KMS-11 (cell line): Measurements from ENCODE around the gene ZNF28.
"Not testable (repeated sequence)": the region's sequence is repeated elsewhere in the genome, so short reads cannot be mapped to it uniquely, and the experiment has no call there.

ENCODE experiments used
- H2AFZ ChIP-seq: fragments of 200-600 bp; sonication (generic); 2 replicates; pipeline ENCODE4 v1.6.1; 2016; ENCODE audit warnings: antibody characterized with exemption, mixed run types, low read depth
- H3K27ac ChIP-seq: fragments of 200-600 bp; sonication (generic); 2 replicates; pipeline ENCODE4 v1.6.1; 2016; ENCODE audit warnings: mild to moderate bottlenecking, mixed run types
- H3K27me3 ChIP-seq: fragments of 200-600 bp; sonication (generic); 2 replicates; pipeline ENCODE4 v1.6.1; 2017; ENCODE audit warnings: mild to moderate bottlenecking, low read depth, mixed run types, moderate library complexity; ENCODE audit not compliant: insufficient read depth
- H3K36me3 ChIP-seq: fragments of 200-600 bp; sonication (generic); 2 replicates; pipeline ENCODE4 v1.6.1; 2017; ENCODE audit warnings: mild to moderate bottlenecking, mixed run types; ENCODE audit not compliant: insufficient read depth
- H3K4me1 ChIP-seq: fragments of 200-600 bp; sonication (generic); 2 replicates; pipeline ENCODE4 v1.6.1; 2016; ENCODE audit warnings: mild to moderate bottlenecking, low read depth, mixed run types; ENCODE audit not compliant: poor library complexity, severe bottlenecking
- H3K4me2 ChIP-seq: fragments of 200-600 bp; sonication (generic); 2 replicates; pipeline ENCODE4 v1.7.0; 2016; ENCODE audit warnings: mild to moderate bottlenecking, mixed run types
- H3K4me3 ChIP-seq: fragments of 200-600 bp; sonication (generic); IDR thresholded peaks from 2 replicates; pipeline ENCODE4 v1.6.1; 2017; ENCODE audit warnings: low read depth, low read length, mixed read lengths; ENCODE audit not compliant: insufficient read depth
- H3K79me2 ChIP-seq: fragments of 200-600 bp; sonication (generic); 2 replicates; pipeline ENCODE4 v1.6.1; 2016; ENCODE audit warnings: low read depth, mixed run types; ENCODE audit not compliant: insufficient read depth
- H3K9ac ChIP-seq: fragments of 200-600 bp; sonication (generic); 2 replicates; pipeline ENCODE4 v1.6.1; 2016; ENCODE audit warnings: mild to moderate bottlenecking, mixed run types
- H4K20me1 ChIP-seq: fragments of 200-600 bp; sonication (generic); 2 replicates; pipeline ENCODE4 v1.6.1; 2016; ENCODE audit warnings: mild to moderate bottlenecking, mixed run types; ENCODE audit not compliant: insufficient read depth
- CTCF ChIP-seq: fragments of 200-600 bp; sonication (generic); conservative IDR thresholded peaks from 2 replicates; pipeline ENCODE4 v1.6.1; 2017; ENCODE audit warnings: low read depth, mild to moderate bottlenecking, antibody characterized with exemption, low read length, moderate library complexity, mixed read lengths

Gene ZNF28

DNA sequence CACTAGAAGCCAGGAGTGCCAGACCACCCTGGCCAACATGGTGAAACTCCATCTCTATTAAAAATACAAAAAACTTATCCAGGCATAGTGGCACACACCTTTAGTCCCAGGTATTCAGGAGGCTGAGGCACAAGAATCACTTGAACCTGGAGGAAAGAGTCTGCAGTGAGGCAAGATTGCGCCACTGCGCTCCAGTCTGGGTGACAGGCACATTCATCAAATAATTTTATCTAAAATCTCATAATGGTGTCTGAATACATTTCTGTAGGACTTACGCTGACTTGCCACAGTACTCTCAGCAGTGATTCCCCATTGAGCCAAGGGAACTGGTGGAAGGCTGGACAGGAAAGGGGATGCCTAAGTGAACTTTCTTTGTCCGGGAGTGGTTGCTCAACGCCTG is 4.3 kb upstream of the ZNF28 start:
- Histone ChIP-seq H3K79me2 (no peaks in the 10 kb centered on the region), H3K36me3 (no peaks in the 10 kb centered on the region), H3K4me1 (no peaks in the 10 kb centered on the region), H3K9ac (no peak overlapping the region), H3K4me3 (no peak overlapping the region), H2AFZ (no peak overlapping the region), H4K20me1 (no peaks in the 10 kb centered on the region), H3K27me3 (no peaks in the 10 kb centered on the region), H3K4me2 (no peak overlapping the region), H3K27ac (no peak overlapping the region)
- TF ChIP-seq CTCF, result no peak

- H3K4me1 ChIP-seq, result no peaks in the 10 kb centered on the region
- H3K27me3 ChIP-seq, result no peaks in the 10 kb centered on the region
- H3K9ac ChIP-seq, result no peak overlapping the region
- H4K20me1 ChIP-seq, result no peaks in the 10 kb centered on the region
- H3K4me2 ChIP-seq, result no peak overlapping the region
- no peak overlapping the region for H3K4me3 ChIP-seq
- no peak overlapping the region for H2AFZ ChIP-seq
- H3K27ac ChIP-seq, result no peak overlapping the region
- no peaks in the 10 kb centered on the region for H3K36me3 ChIP-seq
- TF ChIP-seq CTCF, result no peak
- H3K79me2 ChIP-seq, result no peaks in the 10 kb centered on the region
These were observed 2.2 kb upstream of the ZNF28 start for GRCh38 chr19:52823676-52824075.

GRCh38 chr19:52820472-52821203 is 795 bp downstream of the ZNF28 start:
- H3K79me2 ChIP-seq, H4K20me1 ChIP-seq, H3K4me1 ChIP-seq, H3K4me3 ChIP-seq, H3K27me3 ChIP-seq, H3K9ac ChIP-seq, H3K27ac ChIP-seq, H3K4me2 ChIP-seq, H3K36me3 ChIP-seq, H2AFZ ChIP-seq: not testable (repeated sequence)

- H3K9ac ChIP-seq, result no peak overlapping the region
- no peaks in the 10 kb centered on the region for H3K36me3 ChIP-seq
- no peak overlapping the region for H2AFZ ChIP-seq
- H4K20me1 ChIP-seq, result no peaks in the 10 kb centered on the region
- H3K4me3 ChIP-seq, result no peak overlapping the region
- TF ChIP-seq CTCF, result no peak
- no peaks in the 10 kb centered on the region for H3K79me2 ChIP-seq
- H3K4me1 ChIP-seq, result no peaks in the 10 kb centered on the region
- no peaks in the 10 kb centered on the region for H3K27me3 ChIP-seq
- no peak overlapping the region for H3K27ac ChIP-seq
- no peak overlapping the region for H3K4me2 ChIP-seq
These were observed 11.6 kb downstream of the ZNF28 start for GRCh38 chr19:52809801-52810200.

DNA sequence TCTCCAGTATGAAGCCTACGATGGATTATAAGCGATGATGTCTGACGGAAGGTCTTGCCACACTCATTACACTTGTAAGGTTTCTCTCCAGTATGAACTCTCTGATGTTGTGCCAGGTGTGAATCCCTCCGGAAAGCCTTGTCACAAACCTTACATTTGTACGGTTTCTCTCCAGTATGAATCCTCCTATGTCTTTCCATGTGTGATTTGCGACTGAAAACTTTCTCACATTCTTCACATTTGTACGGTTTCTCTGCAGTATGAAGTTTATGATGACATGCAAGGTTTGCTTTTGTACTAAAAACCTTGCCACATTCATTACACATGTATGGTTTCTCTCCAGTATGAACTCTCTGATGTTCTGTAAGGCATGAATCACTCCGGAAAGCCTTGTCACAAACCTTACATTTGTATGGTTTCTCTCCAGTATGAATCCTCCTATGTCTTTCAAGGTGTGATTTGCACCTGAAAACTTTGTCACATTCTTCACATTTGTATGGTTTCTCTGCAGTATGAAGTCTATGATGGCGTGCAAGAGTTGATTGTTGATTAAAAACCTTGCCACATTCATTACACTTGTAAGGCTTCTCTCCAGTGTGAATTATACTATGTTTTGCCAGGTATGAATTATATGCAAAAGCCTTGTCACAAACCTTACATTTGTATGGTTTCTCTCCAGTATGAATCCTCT is 21.3 kb downstream of the ZNF28 start:
- H3K27me3 ChIP-seq, H3K4me2 ChIP-seq, H3K27ac ChIP-seq, H2AFZ ChIP-seq, H3K4me1 ChIP-seq, H3K36me3 ChIP-seq, H3K4me3 ChIP-seq, H3K79me2 ChIP-seq, H4K20me1 ChIP-seq, H3K9ac ChIP-seq: not testable (repeated sequence)
